HG03457 (cell line): ENCODE measurements around the gene SPRTN.

Experiments
- ATAC-seq: cut with Tn5 transposase; IDR thresholded peaks from one replicate; pipeline ENCODE4 v1.9.1; 2021; ENCODE audit warnings: moderate number of reproducible peaks; ENCODE audit not compliant: unreplicated experiment

SPRTN gene, protein sequence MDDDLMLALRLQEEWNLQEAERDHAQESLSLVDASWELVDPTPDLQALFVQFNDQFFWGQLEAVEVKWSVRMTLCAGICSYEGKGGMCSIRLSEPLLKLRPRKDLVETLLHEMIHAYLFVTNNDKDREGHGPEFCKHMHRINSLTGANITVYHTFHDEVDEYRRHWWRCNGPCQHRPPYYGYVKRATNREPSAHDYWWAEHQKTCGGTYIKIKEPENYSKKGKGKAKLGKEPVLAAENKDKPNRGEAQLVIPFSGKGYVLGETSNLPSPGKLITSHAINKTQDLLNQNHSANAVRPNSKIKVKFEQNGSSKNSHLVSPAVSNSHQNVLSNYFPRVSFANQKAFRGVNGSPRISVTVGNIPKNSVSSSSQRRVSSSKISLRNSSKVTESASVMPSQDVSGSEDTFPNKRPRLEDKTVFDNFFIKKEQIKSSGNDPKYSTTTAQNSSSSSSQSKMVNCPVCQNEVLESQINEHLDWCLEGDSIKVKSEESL

GRCh38 chr1:231338270-231339128 is at the start of gene SPRTN:
TSS of gene SPRTN (plus strand) at chr1:231338293. CDS start at chr1:231338384, 91 bp downstream.
- peak; percentile 6 for ATAC-seq

- no peak for ATAC-seq
Observed at GRCh38 chr1:231295938-231296337, 42.2 kb upstream of the SPRTN start.

- no peak for ATAC-seq
Observed at GRCh38 chr1:231301990-231302389, 36.1 kb upstream of the SPRTN start.

DNA sequence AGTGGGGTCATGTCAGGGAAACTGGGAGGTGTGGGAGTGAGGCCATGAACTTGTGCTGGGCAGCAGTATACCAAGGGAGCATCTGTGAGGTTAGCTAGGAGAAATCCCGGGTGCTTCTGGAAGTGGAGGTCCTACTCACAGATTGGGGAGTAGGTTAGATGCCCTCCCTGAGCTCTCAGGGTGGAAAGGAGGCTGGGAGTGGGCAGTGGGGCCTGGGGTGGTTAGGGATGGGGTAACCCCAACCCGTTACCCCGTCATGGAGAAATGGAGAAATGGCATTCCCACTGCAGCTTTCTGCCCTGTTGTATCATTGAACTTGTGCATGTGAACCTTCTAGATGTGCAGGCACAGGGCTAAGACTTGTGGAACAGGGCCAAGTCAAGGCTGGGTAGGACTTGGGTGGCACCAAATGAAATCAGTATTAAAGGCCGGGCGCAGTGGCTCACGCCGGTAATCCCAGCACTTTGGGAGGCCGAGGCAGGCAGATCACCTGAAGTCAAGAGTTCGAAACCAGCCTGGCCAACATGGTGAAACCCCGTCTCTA is 27.6 kb upstream of the SPRTN start:
- no peak for ATAC-seq

- ATAC-seq = no peak
Observed at GRCh38 chr1:231311720-231312431, 26.2 kb upstream of the SPRTN start.

GRCh38 chr1:231312432-231312788 is 25.7 kb upstream of the SPRTN start:
- ATAC-seq = no peak

DNA sequence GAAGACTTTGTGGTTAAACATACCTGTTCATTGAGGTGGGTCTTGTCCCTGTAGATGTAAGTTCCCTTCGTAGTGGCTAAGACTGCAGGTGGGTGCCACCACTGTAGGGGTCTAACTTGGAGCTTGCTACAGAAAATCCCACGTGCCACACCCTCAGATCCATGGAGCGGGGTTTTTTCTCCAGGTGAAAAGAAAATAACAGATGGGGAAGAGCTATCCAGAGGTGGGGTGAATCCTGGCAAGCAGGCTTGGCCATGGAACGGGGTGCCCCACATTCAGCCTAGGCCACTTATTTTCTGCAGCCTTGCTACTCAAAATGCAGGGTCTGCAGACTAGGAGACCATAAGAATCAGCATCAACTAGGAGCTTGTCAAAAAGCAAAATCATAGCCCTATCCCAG is 24.4 kb upstream of the SPRTN start:
- ATAC-seq = no peak

- ATAC-seq = no peak
Observed at GRCh38 chr1:231315887-231316286, 22.2 kb upstream of the SPRTN start.

GRCh38 chr1:231317306-231318014 is 20.6 kb upstream of the SPRTN start:
- no peak for ATAC-seq

- no peak for ATAC-seq
Observed at GRCh38 chr1:231318015-231318355, 20.1 kb upstream of the SPRTN start.

- no peak for ATAC-seq
Observed at GRCh38 chr1:231318568-231318967, 19.5 kb upstream of the SPRTN start.

- no peak for ATAC-seq
Observed at GRCh38 chr1:231319080-231319479, 19.0 kb upstream of the SPRTN start.

DNA sequence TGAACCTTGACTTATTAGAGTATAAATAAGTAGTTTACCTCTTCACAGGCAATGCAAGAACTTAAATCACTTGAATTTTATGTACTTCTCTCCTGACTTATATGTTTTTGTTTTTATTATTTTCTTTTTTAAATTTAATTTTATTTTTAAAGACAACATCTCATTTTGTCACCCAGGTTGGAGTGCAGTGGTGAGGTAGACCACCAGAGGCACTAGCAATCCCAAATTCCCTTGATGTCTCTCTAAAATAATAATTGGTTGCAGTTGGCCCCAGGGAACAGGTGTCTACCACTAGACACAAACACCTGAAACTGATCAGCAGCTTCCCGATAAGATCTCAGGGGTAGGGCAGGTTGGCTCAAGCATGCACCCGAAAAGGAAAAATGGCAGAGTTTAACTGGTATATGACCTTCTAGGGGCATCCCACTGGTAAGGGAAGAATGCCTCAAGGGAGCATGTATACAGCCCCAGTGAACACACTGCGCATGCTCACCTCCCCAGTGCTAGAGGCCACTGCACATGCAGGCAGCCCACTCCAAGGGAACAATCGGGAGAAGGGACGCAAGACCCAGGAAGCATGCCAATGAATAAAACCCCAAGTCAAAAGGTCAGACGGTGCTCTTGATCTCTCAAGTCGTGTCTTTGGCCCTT is 15.1 kb upstream of the SPRTN start:
- no peak for ATAC-seq

- no peak for ATAC-seq
Observed at GRCh38 chr1:231324660-231325059, 13.4 kb upstream of the SPRTN start.

DNA sequence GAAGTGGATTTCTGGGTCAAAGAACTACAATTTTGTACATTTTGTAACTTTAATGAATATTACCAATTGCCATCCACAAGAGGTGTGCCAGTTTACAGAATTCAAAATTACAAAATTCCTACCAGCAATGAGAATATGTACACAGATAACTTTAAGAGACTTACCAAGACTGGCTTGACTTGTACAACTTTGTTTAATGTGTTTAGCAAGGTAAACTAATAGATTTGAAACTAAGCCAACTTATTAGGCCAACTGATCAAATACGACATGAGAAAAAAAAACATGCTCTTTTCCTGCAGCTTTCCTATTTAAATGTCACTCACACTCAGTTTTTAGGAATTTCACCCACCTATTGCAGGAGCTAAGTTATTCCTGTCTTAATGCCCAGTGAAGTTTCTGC is 11.8 kb upstream of the SPRTN start:
- ATAC-seq = no peak

DNA sequence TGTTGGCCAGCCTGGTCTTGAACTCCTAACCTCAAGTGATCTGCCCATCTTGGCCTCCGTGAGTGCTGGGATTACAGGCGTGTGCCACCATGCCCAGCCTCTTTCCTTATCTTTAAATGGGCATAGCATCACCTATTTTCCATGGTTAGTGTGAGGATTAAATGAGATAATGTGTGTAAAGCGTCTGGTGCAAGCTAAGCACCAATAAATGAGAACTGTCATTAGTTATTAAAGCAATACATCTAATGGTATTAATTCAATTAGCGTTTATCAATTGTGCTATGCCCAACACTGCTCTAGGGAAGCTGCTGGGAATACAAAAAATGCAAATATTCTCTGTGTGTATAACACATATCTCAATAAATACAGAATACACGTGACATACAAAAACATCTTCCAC is 10.5 kb upstream of the SPRTN start:
- ATAC-seq = no peak

GRCh38 chr1:231329483-231329882 is 8.6 kb upstream of the SPRTN start:
- no peak for ATAC-seq

GRCh38 chr1:231332761-231333160 is 5.3 kb upstream of the SPRTN start:
- ATAC-seq = no peak

DNA sequence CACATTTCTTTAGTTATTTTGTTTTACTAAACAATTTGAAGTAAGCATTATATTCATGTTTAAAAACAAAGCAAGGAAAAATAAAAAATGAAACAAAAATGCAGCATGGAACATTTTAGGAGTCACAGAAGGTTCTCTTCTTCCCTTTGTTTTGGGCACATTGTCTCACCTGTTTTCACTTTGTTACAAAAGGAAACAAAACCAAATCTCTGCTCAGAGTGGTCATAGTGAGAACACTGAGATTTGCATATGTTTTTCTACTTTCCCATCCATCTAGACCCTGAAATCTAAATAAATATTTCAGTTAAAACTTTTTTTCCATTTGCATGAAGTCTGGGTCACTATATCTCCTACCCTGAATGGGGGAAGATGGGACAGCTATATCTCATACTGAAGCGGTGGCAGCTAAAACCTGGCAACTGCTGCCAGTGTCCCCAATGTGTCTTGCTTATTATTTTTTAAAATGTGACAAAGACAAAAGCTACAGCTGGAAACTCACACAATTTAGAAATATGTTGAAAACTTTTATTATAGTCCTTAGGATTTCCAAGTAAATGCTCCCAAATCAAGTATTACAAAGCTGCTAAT is 3.9 kb upstream of the SPRTN start:
- no peak for ATAC-seq

DNA sequence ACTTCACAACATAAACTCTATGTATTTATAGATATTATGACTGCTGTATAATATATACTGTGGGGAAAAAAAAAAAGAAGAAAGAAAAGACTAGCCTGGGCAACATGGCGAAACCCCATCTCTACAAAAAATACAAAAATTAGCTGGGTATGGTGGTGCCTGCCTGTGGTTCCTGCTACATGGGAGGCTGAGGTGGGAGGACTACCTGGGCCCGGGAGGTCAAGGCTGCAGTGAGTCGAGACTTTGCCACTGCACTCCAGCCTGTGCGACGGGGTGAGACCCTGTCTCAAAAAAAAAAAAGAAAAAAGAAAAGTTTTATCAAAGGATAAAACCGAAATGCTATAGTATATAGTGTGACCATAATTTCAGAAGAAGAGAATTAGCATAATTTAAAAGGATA is 3.1 kb upstream of the SPRTN start:
- ATAC-seq = no peak
